HG03342 (cell line): ENCODE results near the gene TMEM121B.

Experiments
- ATAC-seq: cut with Tn5 transposase; IDR thresholded peaks from one replicate; pipeline ENCODE4 v1.9.1; 2021; ENCODE audit warnings: mild to moderate bottlenecking, moderate library complexity; ENCODE audit not compliant: unreplicated experiment

Gene TMEM121B

GRCh38 chr22:17113600-17113999 lies 7.6 kb downstream of the TMEM121B start:
- ATAC-seq, result no peak

GRCh38 chr22:17112491-17113042 lies 8.6 kb downstream of the TMEM121B start:
- ATAC-seq, result no peak

GRCh38 chr22:17110791-17111550 lies 10.2 kb downstream of the TMEM121B start:
- ATAC-seq, result no peak

GRCh38 chr22:17109976-17110375 lies 11.2 kb downstream of the TMEM121B start:
- ATAC-seq, result no peak

GRCh38 chr22:17109113-17109865 lies 11.9 kb downstream of the TMEM121B start:
- no peak for ATAC-seq

- ATAC-seq, result no peak
These were observed 12.7 kb downstream of the TMEM121B start for GRCh38 chr22:17108256-17109112.

- no peak for ATAC-seq
These were observed 13.7 kb downstream of the TMEM121B start for GRCh38 chr22:17107547-17107810.

- ATAC-seq, result peak; percentile 64
These were observed 14.2 kb downstream of the TMEM121B start for GRCh38 chr22:17106785-17107546.

- peak; percentile 45 for ATAC-seq
These were observed 14.9 kb downstream of the TMEM121B start for GRCh38 chr22:17106161-17106784.

GRCh38 chr22:17105143-17106129 lies 15.7 kb downstream of the TMEM121B start:
- no peak for ATAC-seq

- ATAC-seq, result no peak
These were observed 16.7 kb downstream of the TMEM121B start for GRCh38 chr22:17104336-17104935.

GRCh38 chr22:17103351-17103750 lies 17.8 kb downstream of the TMEM121B start:
- ATAC-seq, result no peak

GRCh38 chr22:17102297-17102667 lies 18.9 kb downstream of the TMEM121B start:
- no peak for ATAC-seq

- no peak for ATAC-seq
These were observed 19.5 kb downstream of the TMEM121B start for GRCh38 chr22:17101475-17102296.

- ATAC-seq, result no peak
These were observed 20.5 kb downstream of the TMEM121B start for GRCh38 chr22:17100621-17101020.

GRCh38 chr22:17098379-17098819 lies 22.8 kb downstream of the TMEM121B start:
- no peak for ATAC-seq

GRCh38 chr22:17097701-17098100 lies 23.5 kb downstream of the TMEM121B start:
- ATAC-seq, result no peak

- no peak for ATAC-seq
These were observed 24.1 kb downstream of the TMEM121B start for GRCh38 chr22:17097062-17097461.
